Pancreas (tissue), 10 donors: ENCODE data around the gene STK25. TPM values are rescaled to one million over a fixed set of nuclear protein-coding genes. Genes with fewer than 3 reads are reported as not detected.

Experiments used
- ATAC-seq, 4 donors: fragments of 200-7000 bp; cut with Tn5 transposase; one replicate each; pipeline versions ENCODE4 v1.8.0 to v1.9.1; 2020; ENCODE audit warnings: mild to moderate bottlenecking in 4 of 4, moderate library complexity in 4 of 4
- DNase-seq, 6 donors: peaks; one replicate each; pipeline ENCODE4 v3.0.0-alpha.2; 2020
- FAIRE-seq: peaks from 2 replicates; lab custom pipeline; 2012; peaks lifted over from hg19 to GRCh38; lab: Jason Lieb, UNC
- H3K27ac ChIP-seq, 4 donors: fragments of 200-600 bp; sonication (generic); 1 replicate in 3 of 4; 2 replicates in 1 of 4; pipeline versions ENCODE4 v1.5.0 to v1.8.0; 2020
- H3K27me3 ChIP-seq, 4 donors: fragments of 200-600 bp; one replicate each; pipeline ENCODE4 v1.8.0; 2021
- H3K36me3 ChIP-seq, 3 donors: fragments of 200-600 bp; sonication (generic) in 1 of 3; one replicate each; pipeline versions ENCODE4 v1.5.0 to v1.8.0; 2020 to 2021
- H3K4me1 ChIP-seq, 3 donors: fragments of 200-600 bp; one replicate each; pipeline ENCODE4 v1.8.0; 2021
- H3K4me3 ChIP-seq, 4 donors: fragments of 200-600 bp; sonication (generic) in 2 of 4; one replicate each; pipeline versions ENCODE4 v1.5.0 to v1.8.0; 2020 to 2021
- H3K9me3 ChIP-seq, 4 donors: fragments of 200-600 bp; one replicate each; pipeline ENCODE4 v1.8.0; 2021
- CTCF ChIP-seq, 4 donors: fragments of 200-600 bp; sonication (generic) in 3 of 4; IDR thresholded peaks; one replicate each; pipeline versions ENCODE4 v1.5.0 to v1.8.0; 2021; ENCODE audit warnings: antibody characterized with exemption in 4 of 4
- WGBS, 2 donors: extraction: QIAGEN DNeasy Blood & Tissue Kit; methylation state at CpG; one replicate each; pipeline ENCODE4 v1.1.7; 2013; 5-methylcytosine and 5-hydroxymethylcytosine counted together
- intact Hi-C, 3 donors: fragments of 100-400 bp; cut with DNase I; formaldehyde crosslinking; loops; one replicate each; pipeline versions ENCODE4 v1.11.1 to v1.14.2; 2022
- polyA plus RNA-seq, 2 donors: library from polyadenylated mRNA; stranded (reverse); fragments of 200-250 nt; gene quantifications; one replicate each; pipeline ENCODE4 v1.2.3, GENCODE V29; 2013
- total RNA-seq, 6 donors: library from RNA; stranded (reverse); fragmentation: NEBNext Ultra II Directional in 4 of 6; extraction: Animal tissue kit (Norgen Biotek cat#: 25700) in 4 of 6; gene quantifications; one replicate each; pipeline versions ENCODE4 v1.2.1 to v1.2.4, GENCODE V29; 2021 to 2023
- donor health status: healthy with polysubstance abuse.
- donor health status: DM: no; HTN: no; CAD: no; lungs with moderate emphysema.
- donor health status: DM: no; HTN: no; CAD: no.
- donor health status: control.
- donor health status: control.
- donor health status: Bipolar disorder and iron deficiency.
- donor health status: DM: yes; HTN: yes; CAD: no.
- donor health status: DM: no; HTN: no; CAD: no.
- donor health status: DM: no; HTN: no; CAD: no.
- donor health status: DM: yes; HTN: yes; CAD: no.

The STK25 gene
- total and polyA plus RNA-seq, 8 donors: 60.6 to 282 (median 79.1) TPM

- H3K27ac ChIP-seq: no peak overlapping the region
- intact Hi-C loops: no loop called here
- no peaks in the 10 kb centered on the region for H3K4me1 ChIP-seq
- no peak for TF ChIP-seq CTCF (IDR thresholded peaks at IDR 0.05)
- FAIRE-seq (no peak), DNase-seq (no peak), ATAC-seq (no peak)
- peaks cover 0 to 4% (median 0%) of the 10 kb centered on the region in 3 donors for H3K36me3 ChIP-seq
- no peaks in the 10 kb centered on the region for H3K27me3 ChIP-seq
- no peak overlapping the region for H3K4me3 ChIP-seq
- no peaks in the 10 kb centered on the region for H3K9me3 ChIP-seq
- 92 to 100% methylated on average over 1 of the region's 1 CpG for WGBS, 2 donors
These were observed 23.0 kb downstream of the STK25 start for GRCh38 chr2:241485172-241485911.

DNA sequence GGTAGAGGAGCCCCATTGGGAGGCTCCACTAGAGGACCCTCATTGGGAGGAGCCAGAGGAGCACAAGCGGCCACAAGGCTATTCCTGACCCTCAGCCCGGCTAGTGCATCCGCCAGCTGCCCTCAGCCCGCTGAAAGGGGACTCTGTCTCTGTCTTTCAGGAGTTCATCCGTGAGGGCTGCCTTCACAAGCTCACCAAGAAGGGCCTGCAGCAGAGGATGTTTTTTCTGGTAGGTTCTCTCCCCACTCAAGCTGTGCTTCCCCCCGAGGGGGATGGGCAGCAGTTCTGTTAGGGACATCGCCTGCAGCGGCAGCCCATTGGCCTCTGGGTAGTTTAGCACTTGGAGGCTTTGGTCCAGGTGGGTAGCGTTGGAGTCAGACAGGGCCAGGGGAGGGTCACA is 25.1 kb downstream of the STK25 start:
- ATAC-seq: no peak
- H3K27ac ChIP-seq: no peak overlapping the region
- H3K27me3 ChIP-seq: no peaks in the 10 kb centered on the region
- no peak for DNase-seq
- intact Hi-C loops: no loop called here
- no peak for TF ChIP-seq CTCF (IDR thresholded peaks at IDR 0.05)
- H3K4me1 ChIP-seq: no peaks in the 10 kb centered on the region
- no peak overlapping the region for H3K4me3 ChIP-seq
- no peak for FAIRE-seq
- no peaks in the 10 kb centered on the region for H3K9me3 ChIP-seq
- peaks cover 0 to 10% (median 4%) of the 10 kb centered on the region in 3 donors for H3K36me3 ChIP-seq
- 92 to 97% methylated on average over 9 of the region's 9 CpGs for WGBS, 2 donors

DNA sequence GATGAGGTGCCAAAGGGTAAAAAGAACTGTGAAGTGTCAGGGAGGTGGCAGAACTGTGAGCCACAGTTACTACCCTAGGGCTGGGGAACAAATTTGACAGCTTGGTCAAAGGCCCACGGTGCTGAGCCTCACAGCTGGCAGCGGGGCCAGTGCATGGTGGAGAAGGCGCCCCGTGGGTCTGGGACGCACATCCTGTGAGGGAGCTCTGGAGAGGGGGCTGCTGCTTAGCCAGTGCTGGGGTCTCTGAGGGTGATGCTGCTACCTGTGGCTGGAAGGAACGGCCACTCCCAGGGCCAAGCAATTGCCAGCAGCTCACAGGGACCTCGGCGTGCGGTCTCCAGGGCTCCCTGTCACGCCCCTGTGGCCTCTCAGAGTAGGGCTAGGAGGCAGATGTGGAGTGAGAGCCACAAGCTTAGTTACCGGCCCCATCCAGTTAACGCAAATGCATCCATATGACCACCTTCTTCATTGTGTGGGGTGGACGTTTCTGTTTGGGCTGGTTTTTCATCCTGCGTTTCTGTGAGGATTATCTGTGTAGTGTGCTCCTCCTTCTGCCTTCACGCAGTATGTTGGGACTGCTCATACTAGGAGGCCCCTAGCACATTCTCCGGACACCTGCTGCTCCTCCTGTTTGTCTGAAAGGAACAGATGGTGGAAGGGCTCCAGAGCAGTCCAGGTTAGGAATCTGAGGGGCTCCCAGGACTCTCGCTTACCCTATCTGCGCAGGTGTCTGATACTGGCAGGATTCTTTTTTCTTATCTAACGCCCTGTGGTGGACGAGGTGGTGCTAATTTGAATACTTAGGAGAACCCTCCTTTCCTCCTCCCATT is 26.0 kb downstream of the STK25 start:
- DNase-seq (no peak), FAIRE-seq (no peak), ATAC-seq (no peak)
- Histone ChIP-seq H3K27me3 (no peaks in the 10 kb centered on the region), H3K4me1 (no peaks in the 10 kb centered on the region), H3K9me3 (no peaks in the 10 kb centered on the region), H3K4me3 (no peak overlapping the region), H3K36me3 (peaks cover 0 to 10% (median 9%) of the 10 kb centered on the region in 3 donors), H3K27ac (no peak overlapping the region)
- TF ChIP-seq CTCF (IDR thresholded peaks at IDR 0.05): no peak
- 85 to 86% methylated on average over 20 of the region's 20 CpGs for WGBS, 2 donors
- intact Hi-C loops: no loop called here

GRCh38 chr2:241481687-241482086 is 26.7 kb downstream of the STK25 start:
- WGBS, 2 donors: 95 to 100% methylated on average over 1 of the region's 1 CpG
- no peak for ATAC-seq
- peaks cover 0 to 11% (median 10%) of the 10 kb centered on the region in 3 donors for H3K36me3 ChIP-seq
- intact Hi-C loops: no loop called here
- DNase-seq: no peak
- H3K27ac ChIP-seq: no peak overlapping the region
- no peak for FAIRE-seq
- H3K4me3 ChIP-seq: no peak overlapping the region
- H3K9me3 ChIP-seq: no peaks in the 10 kb centered on the region
- no peaks in the 10 kb centered on the region for H3K27me3 ChIP-seq
- H3K4me1 ChIP-seq: no peaks in the 10 kb centered on the region
- TF ChIP-seq CTCF (IDR thresholded peaks at IDR 0.05): no peak
